ENCODE data around the gene RAD18. TPM values are rescaled to one million over a fixed set of nuclear protein-coding genes. Genes with fewer than 3 reads are reported as not detected.

Gene RAD18
- polyA plus RNA-seq, 1 of the 3 experiments (the other 2 are of a cell fraction) = 5.7 TPM

DNA sequence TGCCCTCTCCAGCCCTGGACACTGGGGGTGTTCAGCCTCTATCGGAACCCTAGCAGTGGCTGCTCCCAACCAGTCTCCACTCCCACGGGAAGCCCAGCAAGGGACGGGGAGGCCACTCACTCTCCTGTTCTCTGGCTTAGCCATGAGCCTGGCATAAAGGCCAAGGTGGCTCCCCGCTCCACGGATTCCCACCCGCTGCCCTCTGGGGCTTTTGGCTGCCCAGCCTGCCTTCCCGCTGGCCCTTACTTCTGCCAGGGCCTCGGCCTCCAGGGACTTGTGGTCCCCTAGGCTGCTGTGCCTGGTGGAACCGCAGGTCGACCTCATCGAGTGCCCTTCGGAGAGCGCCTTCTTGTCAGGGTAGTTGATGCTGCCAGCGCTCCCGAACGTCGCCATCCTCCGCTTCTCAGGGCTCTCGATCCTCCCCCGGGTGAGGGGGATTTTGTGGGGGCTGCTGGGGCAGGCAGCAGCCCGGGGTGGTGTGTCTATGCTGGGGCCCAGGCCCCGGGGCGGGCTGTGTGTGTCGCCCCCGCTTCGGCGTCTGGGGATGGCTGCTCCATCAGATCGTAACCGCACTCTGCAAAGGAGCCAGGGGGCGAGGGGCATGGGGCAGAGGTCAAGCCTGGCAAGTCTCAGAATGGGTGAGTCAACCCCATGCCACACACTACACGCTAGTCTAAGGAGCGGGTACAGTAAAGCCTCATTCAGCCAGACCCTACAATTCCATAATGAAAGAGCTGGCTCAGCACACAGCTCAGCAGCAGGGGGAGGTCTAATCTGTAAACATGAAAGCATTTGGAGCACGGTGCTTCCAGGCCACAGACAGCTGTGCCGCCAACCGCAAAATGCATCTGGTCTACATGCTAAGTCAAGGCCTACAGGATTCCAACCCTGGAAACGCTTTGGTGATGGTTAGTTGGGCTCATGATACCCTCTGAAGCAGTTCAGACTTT, 27.3 kb upstream of the RAD18 start:
- no peak overlapping the region for H3K27ac ChIP-seq (ENCODE audit: low read depth in 2 of 2, low read length in 1 of 2)
- CTCF ChIA-PET = interaction anchor here (1.2 to 10.5 kb wide), 6 partner anchors 10 to 313 kb away, joined by 3 to 151 read pairs (median 64); no protein-coding TSS in a partner anchor

GRCh38 chr3:8988791-8989558, 25.7 kb upstream of the RAD18 start:
- Histone ChIP-seq H3K9me2 (no peaks in the 10 kb centered on the region), H3K4me2 (no peak overlapping the region), H3K9ac (no peak overlapping the region), H2AFZ (ENCODE audit: low read depth) (no peak overlapping the region), H3K27ac (ENCODE audit: low read depth in 2 of 2, low read length in 1 of 2) (no peak overlapping the region), H3K36me3 (replicated peaks in 1 of 2; ENCODE audit: control insufficient read depth in 1 of 2, insufficient read depth in 2 of 2, low read length in 1 of 2) (no peaks in the 10 kb centered on the region), H3K4me3 (ENCODE audit: low read depth in 2 of 2, low read length in 1 of 2) (no peak overlapping the region), H3K27me3 (ENCODE audit: insufficient read depth) (no peaks in the 10 kb centered on the region), H3K4me1 (ENCODE audit: control insufficient read depth in 1 of 2, insufficient read depth in 2 of 2, low read depth in 1 of 2, low read length in 1 of 2) (peaks cover 0 to 4% of the 10 kb centered on the region in 2 experiments; a peak in 1 of 4 replicates), H3K9me3 (no peaks in the 10 kb centered on the region), H3F3A (replicated peaks; ENCODE audit: insufficient read depth) (no peaks in the 10 kb centered on the region), H4K20me1 (ENCODE audit: insufficient read depth) (no peaks in the 10 kb centered on the region), H3K79me2 (ENCODE audit: insufficient read depth) (no peaks in the 10 kb centered on the region)
- no peak for DNase-seq
- ChIA-PET POLR2A (no interaction called here), CTCF (interaction anchor here (0.7 to 10.5 kb wide), 47 partner anchors 9 to 668 kb away, joined by 3 to 151 read pairs (median 5); partner anchors contain the start of genes OXTR, RAD18 and SRGAP3)
- TF ChIP-seq, protein P1, sequence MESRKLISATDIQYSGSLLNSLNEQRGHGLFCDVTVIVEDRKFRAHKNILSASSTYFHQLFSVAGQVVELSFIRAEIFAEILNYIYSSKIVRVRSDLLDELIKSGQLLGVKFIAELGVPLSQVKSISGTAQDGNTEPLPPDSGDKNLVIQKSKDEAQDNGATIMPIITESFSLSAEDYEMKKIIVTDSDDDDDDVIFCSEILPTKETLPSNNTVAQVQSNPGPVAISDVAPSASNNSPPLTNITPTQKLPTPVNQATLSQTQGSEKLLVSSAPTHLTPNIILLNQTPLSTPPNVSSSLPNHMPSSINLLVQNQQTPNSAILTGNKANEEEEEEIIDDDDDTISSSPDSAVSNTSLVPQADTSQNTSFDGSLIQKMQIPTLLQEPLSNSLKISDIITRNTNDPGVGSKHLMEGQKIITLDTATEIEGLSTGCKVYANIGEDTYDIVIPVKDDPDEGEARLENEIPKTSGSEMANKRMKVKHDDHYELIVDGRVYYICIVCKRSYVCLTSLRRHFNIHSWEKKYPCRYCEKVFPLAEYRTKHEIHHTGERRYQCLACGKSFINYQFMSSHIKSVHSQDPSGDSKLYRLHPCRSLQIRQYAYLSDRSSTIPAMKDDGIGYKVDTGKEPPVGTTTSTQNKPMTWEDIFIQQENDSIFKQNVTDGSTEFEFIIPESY (IDR thresholded peaks at IDR 0.05; ENCODE audit: borderline replicate concordance, low read depth) = no peak
- TF ChIP-seq, protein P2, sequence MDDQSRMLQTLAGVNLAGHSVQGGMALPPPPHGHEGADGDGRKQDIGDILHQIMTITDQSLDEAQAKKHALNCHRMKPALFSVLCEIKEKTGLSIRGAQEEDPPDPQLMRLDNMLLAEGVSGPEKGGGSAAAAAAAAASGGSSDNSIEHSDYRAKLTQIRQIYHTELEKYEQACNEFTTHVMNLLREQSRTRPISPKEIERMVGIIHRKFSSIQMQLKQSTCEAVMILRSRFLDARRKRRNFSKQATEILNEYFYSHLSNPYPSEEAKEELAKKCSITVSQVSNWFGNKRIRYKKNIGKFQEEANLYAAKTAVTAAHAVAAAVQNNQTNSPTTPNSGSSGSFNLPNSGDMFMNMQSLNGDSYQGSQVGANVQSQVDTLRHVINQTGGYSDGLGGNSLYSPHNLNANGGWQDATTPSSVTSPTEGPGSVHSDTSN (IDR thresholded peaks at IDR 0.05) = no peak
- TF ChIP-seq TCF12 (IDR thresholded peaks at IDR 0.05) = no peak
- no peak for TF ChIP-seq USF1 (IDR thresholded peaks at IDR 0.05; ENCODE audit: borderline replicate concordance, low read depth)
- 75% methylated on average over 8 of the region's 8 CpGs for WGBS (ENCODE audit: low lambda C conversion rate)

More for the DNA sequence above, 27.3 kb upstream of the RAD18 start:
- TF ChIP-seq RAD21 (IDR thresholded peaks at IDR 0.05; ENCODE audit: low read length) (no peak), TCF12 (IDR thresholded peaks at IDR 0.05) (no peak), MEF2A (IDR thresholded peaks at IDR 0.05; ENCODE audit: borderline replicate concordance, low read depth) (no peak)
- TF ChIP-seq, protein P3, sequence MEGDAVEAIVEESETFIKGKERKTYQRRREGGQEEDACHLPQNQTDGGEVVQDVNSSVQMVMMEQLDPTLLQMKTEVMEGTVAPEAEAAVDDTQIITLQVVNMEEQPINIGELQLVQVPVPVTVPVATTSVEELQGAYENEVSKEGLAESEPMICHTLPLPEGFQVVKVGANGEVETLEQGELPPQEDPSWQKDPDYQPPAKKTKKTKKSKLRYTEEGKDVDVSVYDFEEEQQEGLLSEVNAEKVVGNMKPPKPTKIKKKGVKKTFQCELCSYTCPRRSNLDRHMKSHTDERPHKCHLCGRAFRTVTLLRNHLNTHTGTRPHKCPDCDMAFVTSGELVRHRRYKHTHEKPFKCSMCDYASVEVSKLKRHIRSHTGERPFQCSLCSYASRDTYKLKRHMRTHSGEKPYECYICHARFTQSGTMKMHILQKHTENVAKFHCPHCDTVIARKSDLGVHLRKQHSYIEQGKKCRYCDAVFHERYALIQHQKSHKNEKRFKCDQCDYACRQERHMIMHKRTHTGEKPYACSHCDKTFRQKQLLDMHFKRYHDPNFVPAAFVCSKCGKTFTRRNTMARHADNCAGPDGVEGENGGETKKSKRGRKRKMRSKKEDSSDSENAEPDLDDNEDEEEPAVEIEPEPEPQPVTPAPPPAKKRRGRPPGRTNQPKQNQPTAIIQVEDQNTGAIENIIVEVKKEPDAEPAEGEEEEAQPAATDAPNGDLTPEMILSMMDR (IDR thresholded peaks at IDR 0.05) = no peak
- no peaks in the 10 kb centered on the region for H3K27me3 ChIP-seq (ENCODE audit: insufficient read depth)
- no peaks in the 10 kb centered on the region for H3K9me3 ChIP-seq
- DNase-seq = no peak
- no peak overlapping the region for H3K4me2 ChIP-seq
- H3K36me3 ChIP-seq (replicated peaks in 1 of 2; ENCODE audit: control insufficient read depth in 1 of 2, insufficient read depth in 2 of 2, low read length in 1 of 2) = no peaks in the 10 kb centered on the region
- H3K79me2 ChIP-seq (ENCODE audit: insufficient read depth) = no peaks in the 10 kb centered on the region
- H3K9me2 ChIP-seq = no peaks in the 10 kb centered on the region
- peaks cover 0 to 4% of the 10 kb centered on the region in 2 experiments; a peak in 1 of 4 replicates for H3K4me1 ChIP-seq (ENCODE audit: control insufficient read depth in 1 of 2, insufficient read depth in 2 of 2, low read depth in 1 of 2, low read length in 1 of 2)
- H3F3A ChIP-seq (replicated peaks; ENCODE audit: insufficient read depth) = no peaks in the 10 kb centered on the region
- no peaks in the 10 kb centered on the region for H4K20me1 ChIP-seq (ENCODE audit: insufficient read depth)
- H3K4me3 ChIP-seq (ENCODE audit: low read depth in 2 of 2, low read length in 1 of 2) = no peak overlapping the region
- POLR2A ChIA-PET = no interaction called here
- no peak overlapping the region for H2AFZ ChIP-seq (ENCODE audit: low read depth)
- no peak overlapping the region for H3K9ac ChIP-seq
- WGBS (ENCODE audit: low lambda C conversion rate) = 80% methylated on average over 35 of the region's 36 CpGs

All from SK-N-SH (cell line).